GM12801 (cell line): ENCODE measurements around the gene HMCES.

ENCODE experiments used
- CTCF ChIP-seq: IDR thresholded peaks from one replicate; pipeline ENCODE4 v1.5.1; 2011; ENCODE audit warnings: control low read depth; ENCODE audit not compliant: insufficient read length; ENCODE audit errors: extremely low read depth

HMCES gene

DNA sequence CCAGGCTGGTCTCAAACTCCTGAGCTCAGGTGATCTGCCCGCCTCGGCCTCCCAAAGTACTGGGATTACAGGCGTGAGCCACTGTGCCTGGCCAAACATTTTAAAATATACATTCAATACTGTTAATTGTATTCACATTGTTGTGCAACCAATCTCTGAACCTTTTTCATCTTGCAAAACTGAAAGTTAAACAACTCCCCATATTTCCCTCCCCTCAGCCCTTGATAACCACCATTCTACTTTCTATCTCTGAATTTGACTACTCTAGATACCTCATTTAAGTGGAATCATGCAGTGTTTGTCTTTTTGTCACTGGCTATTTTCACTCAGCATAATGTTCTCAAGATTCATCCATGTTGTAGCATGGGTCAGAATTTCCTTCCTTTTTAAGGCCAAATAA lies 30.0 kb downstream of the HMCES start:
- TF ChIP-seq CTCF = no peak

- no peak for TF ChIP-seq CTCF
These were observed 31.7 kb downstream of the HMCES start for GRCh38 chr3:129310111-129311011.

DNA sequence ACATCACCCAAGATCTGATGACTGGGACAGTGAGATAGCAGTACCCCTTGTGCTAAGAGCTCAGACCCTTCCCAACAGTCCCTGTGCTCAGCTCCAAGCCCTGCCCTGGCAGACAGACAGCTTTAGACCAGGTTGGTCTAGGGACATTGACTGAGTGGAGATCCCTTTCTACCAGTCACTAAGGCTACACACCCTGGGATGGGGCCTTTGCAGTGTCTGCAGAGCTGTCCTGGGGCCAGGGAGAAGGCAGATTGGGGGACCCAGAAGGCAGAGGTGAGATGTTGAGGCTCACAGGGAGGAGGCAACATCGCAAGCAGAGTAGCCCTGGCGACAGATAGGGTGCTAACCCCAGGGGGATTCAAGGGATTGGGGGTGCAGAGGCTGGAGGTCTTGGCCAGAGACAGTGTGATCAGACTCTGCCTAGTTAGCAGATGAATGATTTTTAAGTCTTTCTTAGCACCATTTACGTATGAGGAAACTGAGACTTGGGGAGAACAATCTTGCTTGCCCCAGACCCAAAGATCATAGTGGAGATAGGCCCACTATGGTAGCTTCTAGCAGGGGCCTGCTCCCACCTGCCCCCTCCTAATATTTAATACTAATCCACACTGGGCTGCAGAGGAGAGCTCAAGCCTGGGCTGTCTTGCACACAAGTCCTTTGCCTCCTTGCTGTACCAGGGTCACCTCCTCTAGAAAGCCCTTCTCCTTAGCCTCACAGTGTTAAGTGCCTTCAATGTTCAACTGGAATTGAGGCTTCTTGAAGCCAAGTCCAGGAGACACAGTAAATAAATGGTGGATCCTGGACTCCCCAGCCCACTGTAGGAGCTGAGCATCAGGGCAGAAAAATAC lies 32.6 kb downstream of the HMCES start:
- TF ChIP-seq CTCF = no peak

DNA sequence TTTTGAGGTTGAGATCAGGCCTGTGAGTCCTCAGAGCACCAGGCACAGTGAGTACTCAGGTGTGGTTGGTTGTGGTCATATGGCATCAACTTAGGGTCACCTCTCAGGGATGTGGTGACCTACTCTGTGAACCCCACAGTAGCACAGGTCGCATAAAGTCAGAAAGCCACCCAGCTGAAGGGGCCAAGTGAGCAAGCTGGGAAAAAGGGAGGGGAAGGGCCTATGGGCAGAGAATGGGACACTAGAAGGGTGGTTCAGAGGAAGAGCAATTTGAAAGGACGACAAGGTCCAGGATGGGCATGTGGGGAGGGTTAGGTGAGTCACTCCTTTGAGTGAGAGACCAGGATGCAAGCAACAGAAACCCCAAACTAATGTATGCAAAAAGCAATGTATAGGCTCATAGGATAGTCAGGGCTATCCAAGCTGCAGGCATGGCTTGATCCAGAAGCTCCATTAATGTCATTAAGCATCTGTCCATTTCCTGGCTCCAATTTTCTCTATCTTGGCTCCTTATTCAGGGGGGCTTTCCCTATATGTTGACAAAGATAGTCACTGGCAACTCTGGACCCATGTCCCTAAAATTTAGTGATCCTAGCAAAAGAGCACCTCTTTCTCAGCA lies 33.5 kb downstream of the HMCES start:
- no peak for TF ChIP-seq CTCF

- TF ChIP-seq CTCF = no peak
These were observed 34.2 kb downstream of the HMCES start for GRCh38 chr3:129312671-129313414.

- TF ChIP-seq CTCF = no peak
These were observed 34.7 kb downstream of the HMCES start for GRCh38 chr3:129313415-129313664.
